Activated naive CD8-positive, alpha-beta T cell (primary cell): ENCODE measurements around the gene KSR1.

Source experiments
- H3K27ac Mint-ChIP-seq: one replicate; pipeline ENCODE4 v1.8.0; 2021; ENCODE audit warnings: mixed read lengths
- H3K27me3 Mint-ChIP-seq: one replicate; pipeline ENCODE4 v1.8.0; 2021; ENCODE audit warnings: mixed read lengths
- H3K36me3 Mint-ChIP-seq: one replicate; pipeline ENCODE4 v1.8.0; 2021; ENCODE audit warnings: mixed read lengths
- H3K4me1 Mint-ChIP-seq: one replicate; pipeline ENCODE4 v1.8.0; 2021; ENCODE audit warnings: low read depth, mixed read lengths
- H3K4me3 Mint-ChIP-seq: one replicate; pipeline ENCODE4 v1.8.0; 2021; ENCODE audit warnings: mild to moderate bottlenecking, mixed read lengths
- H3K9me3 Mint-ChIP-seq: one replicate; pipeline ENCODE4 v1.8.0; 2021; ENCODE audit warnings: low read depth, mixed read lengths

KSR1 gene

GRCh38 chr17:27485125-27485524, 28.9 kb downstream of the KSR1 start:
- H3K27me3 Mint-ChIP-seq = no peaks in the 10 kb centered on the region
- no peak overlapping the region for H3K27ac Mint-ChIP-seq
- H3K4me1 Mint-ChIP-seq = peaks cover 33% of the 10 kb centered on the region
- H3K36me3 Mint-ChIP-seq = peaks cover 13% of the 10 kb centered on the region
- no peaks in the 10 kb centered on the region for H3K9me3 Mint-ChIP-seq
- no peak overlapping the region for H3K4me3 Mint-ChIP-seq

GRCh38 chr17:27485716-27486495, 29.7 kb downstream of the KSR1 start:
- no peaks in the 10 kb centered on the region for H3K27me3 Mint-ChIP-seq
- H3K4me1 Mint-ChIP-seq = peaks cover 25% of the 10 kb centered on the region

GRCh38 chr17:27486741-27487140, 30.5 kb downstream of the KSR1 start:
- H3K9me3 Mint-ChIP-seq = no peaks in the 10 kb centered on the region

More at GRCh38 chr17:27485716-27486495, 29.7 kb downstream of the KSR1 start:
- no peaks in the 10 kb centered on the region for H3K9me3 Mint-ChIP-seq
- no peak overlapping the region for H3K4me3 Mint-ChIP-seq
- peaks cover 13% of the 10 kb centered on the region for H3K36me3 Mint-ChIP-seq
- no peak overlapping the region for H3K27ac Mint-ChIP-seq

GRCh38 chr17:27488231-27488630, 32.0 kb downstream of the KSR1 start:
- H3K9me3 Mint-ChIP-seq = no peaks in the 10 kb centered on the region
- no peaks in the 10 kb centered on the region for H3K27me3 Mint-ChIP-seq
- H3K27ac Mint-ChIP-seq = no peak overlapping the region
- H3K4me1 Mint-ChIP-seq = peaks cover 8% of the 10 kb centered on the region
- H3K4me3 Mint-ChIP-seq = no peak overlapping the region
- peaks cover 13% of the 10 kb centered on the region for H3K36me3 Mint-ChIP-seq

More at GRCh38 chr17:27486741-27487140, 30.5 kb downstream of the KSR1 start:
- Mint-ChIP-seq H3K36me3 (peaks cover 13% of the 10 kb centered on the region), H3K4me3 (no peak overlapping the region), H3K27ac (no peak overlapping the region), H3K4me1 (peaks cover 19% of the 10 kb centered on the region), H3K27me3 (no peaks in the 10 kb centered on the region)

- Mint-ChIP-seq H3K4me3 (no peak overlapping the region), H3K27me3 (no peaks in the 10 kb centered on the region), H3K4me1 (peaks cover 3% of the 10 kb centered on the region), H3K27ac (no peak overlapping the region), H3K36me3 (peaks cover 10% of the 10 kb centered on the region), H3K9me3 (no peaks in the 10 kb centered on the region)
Observed at GRCh38 chr17:27489045-27489715, 32.9 kb downstream of the KSR1 start.

GRCh38 chr17:27490391-27490790, 34.1 kb downstream of the KSR1 start:
- Mint-ChIP-seq H3K9me3 (no peaks in the 10 kb centered on the region), H3K4me1 (peaks cover 3% of the 10 kb centered on the region), H3K36me3 (peaks cover 10% of the 10 kb centered on the region), H3K27me3 (no peaks in the 10 kb centered on the region), H3K27ac (no peak overlapping the region), H3K4me3 (no peak overlapping the region)

- H3K36me3 Mint-ChIP-seq = peaks cover 7% of the 10 kb centered on the region
- no peak overlapping the region for H3K27ac Mint-ChIP-seq
- no peaks in the 10 kb centered on the region for H3K9me3 Mint-ChIP-seq
- no peaks in the 10 kb centered on the region for H3K27me3 Mint-ChIP-seq
- H3K4me3 Mint-ChIP-seq = no peak overlapping the region
- peaks cover 3% of the 10 kb centered on the region for H3K4me1 Mint-ChIP-seq
Observed at GRCh38 chr17:27491713-27492190, 35.5 kb downstream of the KSR1 start.

GRCh38 chr17:27492470-27492869, 36.2 kb downstream of the KSR1 start:
- Mint-ChIP-seq H3K27me3 (no peaks in the 10 kb centered on the region), H3K27ac (no peak overlapping the region), H3K9me3 (no peaks in the 10 kb centered on the region), H3K4me1 (peaks cover 3% of the 10 kb centered on the region), H3K4me3 (no peak overlapping the region), H3K36me3 (peaks cover 7% of the 10 kb centered on the region)

- H3K36me3 Mint-ChIP-seq = peaks cover 3% of the 10 kb centered on the region
- H3K27me3 Mint-ChIP-seq = no peaks in the 10 kb centered on the region
- H3K4me1 Mint-ChIP-seq = peaks cover 3% of the 10 kb centered on the region
- no peak overlapping the region for H3K4me3 Mint-ChIP-seq
- no peak overlapping the region for H3K27ac Mint-ChIP-seq
- no peaks in the 10 kb centered on the region for H3K9me3 Mint-ChIP-seq
Observed at GRCh38 chr17:27493088-27493487, 36.8 kb downstream of the KSR1 start.

- peaks cover 2% of the 10 kb centered on the region for H3K36me3 Mint-ChIP-seq
- peaks cover 3% of the 10 kb centered on the region for H3K4me1 Mint-ChIP-seq
- H3K9me3 Mint-ChIP-seq = no peaks in the 10 kb centered on the region
- H3K4me3 Mint-ChIP-seq = no peak overlapping the region
- no peak overlapping the region for H3K27ac Mint-ChIP-seq
- no peaks in the 10 kb centered on the region for H3K27me3 Mint-ChIP-seq
Observed at GRCh38 chr17:27494192-27495091, 38.2 kb downstream of the KSR1 start.

GRCh38 chr17:27495460-27495859, 39.2 kb downstream of the KSR1 start:
- Mint-ChIP-seq H3K9me3 (peaks cover 2% of the 10 kb centered on the region), H3K4me1 (peaks cover 3% of the 10 kb centered on the region), H3K4me3 (no peak overlapping the region), H3K36me3 (peaks cover 9% of the 10 kb centered on the region), H3K27me3 (no peaks in the 10 kb centered on the region), H3K27ac (no peak overlapping the region)

GRCh38 chr17:27496005-27496404, 39.8 kb downstream of the KSR1 start:
- Mint-ChIP-seq H3K27ac (no peak overlapping the region), H3K4me3 (no peak overlapping the region), H3K4me1 (peaks cover 3% of the 10 kb centered on the region), H3K9me3 (peaks cover 6% of the 10 kb centered on the region), H3K27me3 (no peaks in the 10 kb centered on the region), H3K36me3 (peaks cover 14% of the 10 kb centered on the region)

- Mint-ChIP-seq H3K4me1 (peaks cover 3% of the 10 kb centered on the region), H3K4me3 (no peak overlapping the region), H3K27me3 (no peaks in the 10 kb centered on the region), H3K27ac (no peak overlapping the region), H3K36me3 (peaks cover 14% of the 10 kb centered on the region), H3K9me3 (peaks cover 6% of the 10 kb centered on the region)
Observed at GRCh38 chr17:27496437-27496943, 40.2 kb downstream of the KSR1 start.

- Mint-ChIP-seq H3K36me3 (peaks cover 18% of the 10 kb centered on the region), H3K27me3 (no peaks in the 10 kb centered on the region), H3K9me3 (peaks cover 6% of the 10 kb centered on the region), H3K27ac (no peak overlapping the region), H3K4me3 (no peak overlapping the region), H3K4me1 (no peaks in the 10 kb centered on the region)
Observed at GRCh38 chr17:27496971-27497370, 40.7 kb downstream of the KSR1 start.
